Thyroid gland (tissue), 4 donors: ENCODE data around the gene CCDC15.

ENCODE experiments used
- CTCF ChIP-seq, 6 experiments: fragments of 200-600 bp in 3 of 6; fragments of 450-650 bp in 3 of 6; sonication (generic) in 3 of 6; IDR thresholded peaks; one replicate each; pipeline ENCODE4 v1.5.1; 2016 to 2019; ENCODE audit warnings: antibody characterized with exemption in 6 of 6, mild to moderate bottlenecking in 2 of 6, inconsistent platforms in 1 of 6, moderate library complexity in 1 of 6
- POLR2A ChIP-seq, 2 donors: fragments of 450-650 bp; IDR thresholded peaks; one replicate each; pipeline ENCODE4 v1.6.1; 2017; ENCODE audit warnings: antibody characterized with exemption in 2 of 2, mild to moderate bottlenecking in 2 of 2, moderate library complexity in 1 of 2

DNA sequence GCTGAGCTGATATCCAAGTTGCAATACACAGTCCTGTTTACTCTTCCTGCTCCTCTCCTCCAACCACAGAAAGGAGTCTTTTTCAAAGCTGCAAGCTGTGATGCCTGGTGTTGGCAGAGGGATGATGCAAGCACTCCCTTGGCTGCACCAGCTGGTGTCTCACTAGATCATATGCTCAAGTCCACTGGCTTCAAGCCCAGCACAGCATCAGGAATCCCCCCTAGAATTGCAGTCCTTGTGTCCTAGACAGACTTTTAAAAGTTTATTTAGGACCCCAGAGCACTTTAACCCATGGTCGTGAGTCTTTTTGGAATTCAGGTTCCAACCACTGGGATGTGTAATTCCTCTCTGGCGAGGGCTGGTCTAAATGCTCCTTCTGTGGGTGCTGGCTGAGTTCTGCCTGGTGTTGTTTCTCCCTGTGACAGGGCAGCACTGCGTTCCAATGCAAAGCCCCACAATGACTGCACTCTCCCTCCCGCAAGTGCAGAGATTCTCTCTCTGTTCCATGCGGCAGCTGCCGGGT is 36.8 kb upstream of the CCDC15 start:
- TF ChIP-seq CTCF (IDR thresholded peaks at IDR 0.05), result no peak
- TF ChIP-seq POLR2A (IDR thresholded peaks at IDR 0.05), result no peak
